Liver (tissue), 3 donors: ENCODE results near the gene STKLD1.

ENCODE experiments used
- CTCF ChIP-seq: fragments of 150-350 bp; IDR thresholded peaks from 2 replicates; pipeline ENCODE4 v1.5.1; 2017; ENCODE audit warnings: improper control_type of control experiment, low read depth, low read length; ENCODE audit not compliant: missing input control
- EGR1 ChIP-seq, 2 donors: IDR thresholded peaks; 2 replicates each; pipeline ENCODE4 v1.6.1; 2016 to 2018; ENCODE audit warnings: antibody characterized with exemption in 2 of 2, low read depth in 2 of 2
- YY1 ChIP-seq: IDR thresholded peaks from 2 replicates; pipeline ENCODE4 v1.6.1; 2016; ENCODE audit warnings: antibody characterized with exemption, mild to moderate bottlenecking
- donor health status: healthy.
- donor health status: healthy.

GRCh38 chr9:133375116-133375723 is 946 bp upstream of the STKLD1 start:
- TF ChIP-seq CTCF, result no peak
- no peak for TF ChIP-seq EGR1 (IDR thresholded peaks at IDR 0.05; ENCODE audit: low read depth in 2 of 2)
- TF ChIP-seq YY1, result peak; percentile 26
